Stimulated activated CD4-positive, alpha-beta T cell treated with anti-CD3 and anti-CD28 coated beads, Interleukin-15, amount 100 ng/mL, for 48 hours (primary cell): ENCODE results near the gene CTAG1B.
"Not testable (repeated sequence)": the region's sequence is repeated elsewhere in the genome, so short reads cannot be mapped to it uniquely, and the experiment has no call there.

Experiments used
- DNase-seq, 2 donors: peaks; one replicate each; pipeline ENCODE4 v3.0.0-alpha.2; 2020; ENCODE audit warnings: low read depth in 2 of 2

Gene CTAG1B

GRCh38 chrX:154582994-154583393 lies 36.1 kb downstream of the CTAG1B start:
- not testable (repeated sequence) for DNase-seq

- not testable (repeated sequence) for DNase-seq
Observed at GRCh38 chrX:154575076-154575475, 44.0 kb downstream of the CTAG1B start.

GRCh38 chrX:154573061-154573460 lies 46.0 kb downstream of the CTAG1B start:
- not testable (repeated sequence) for DNase-seq

- not testable (repeated sequence) for DNase-seq
Observed at GRCh38 chrX:154570361-154570760, 48.7 kb downstream of the CTAG1B start.
